GM13977 (cell line): Measurements from ENCODE around the gene ASPM.

ENCODE experiments used
- DNase-seq: peaks from one replicate; pipeline ENCODE4 v3.0.0; 2012; ENCODE audit warnings: low spot score
- in situ Hi-C: fragments of 300-500 bp; cut with MboI; formaldehyde crosslinking; loops from one replicate; pipeline ENCODE4 v1.12.0; 2022; ENCODE audit warnings: low sequenced_read_pairs, low pct_unique_long_range_greater_than_20kb, mixed read lengths, inconsistent platforms; ENCODE audit not compliant: unreplicated experiment
- TF ChIP-seq, protein P1 (sequence below): IDR thresholded peaks from 2 replicates; pipeline ENCODE4 v1.5.1; 2012; ENCODE audit warnings: mild to moderate bottlenecking, control low read depth; ENCODE audit not compliant: insufficient read depth; ENCODE audit errors: extremely low read depth, missing control alignments

Gene ASPM

DNA sequence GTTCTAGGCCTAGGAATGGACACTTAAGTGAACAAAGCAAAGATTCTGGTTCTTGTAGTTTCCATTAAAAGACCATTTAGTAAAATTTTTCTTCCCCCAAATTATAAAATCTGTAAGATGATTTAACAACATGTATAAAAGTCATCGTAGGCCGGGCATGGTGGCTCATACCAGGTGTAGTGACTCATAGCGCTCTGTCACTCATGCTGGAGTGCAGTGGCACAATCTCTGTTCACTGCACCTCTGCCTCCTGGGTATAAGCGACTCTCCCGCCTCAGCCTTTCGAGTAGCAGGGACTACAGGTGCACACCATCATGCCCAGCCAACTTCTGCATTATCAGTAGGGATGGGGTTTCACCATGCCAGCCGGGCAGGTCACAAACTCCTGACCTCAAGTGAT, 9.1 kb downstream of the ASPM start:
- no peak for DNase-seq
- in situ Hi-C loops: no loop called here
- TF ChIP-seq, protein P1, sequence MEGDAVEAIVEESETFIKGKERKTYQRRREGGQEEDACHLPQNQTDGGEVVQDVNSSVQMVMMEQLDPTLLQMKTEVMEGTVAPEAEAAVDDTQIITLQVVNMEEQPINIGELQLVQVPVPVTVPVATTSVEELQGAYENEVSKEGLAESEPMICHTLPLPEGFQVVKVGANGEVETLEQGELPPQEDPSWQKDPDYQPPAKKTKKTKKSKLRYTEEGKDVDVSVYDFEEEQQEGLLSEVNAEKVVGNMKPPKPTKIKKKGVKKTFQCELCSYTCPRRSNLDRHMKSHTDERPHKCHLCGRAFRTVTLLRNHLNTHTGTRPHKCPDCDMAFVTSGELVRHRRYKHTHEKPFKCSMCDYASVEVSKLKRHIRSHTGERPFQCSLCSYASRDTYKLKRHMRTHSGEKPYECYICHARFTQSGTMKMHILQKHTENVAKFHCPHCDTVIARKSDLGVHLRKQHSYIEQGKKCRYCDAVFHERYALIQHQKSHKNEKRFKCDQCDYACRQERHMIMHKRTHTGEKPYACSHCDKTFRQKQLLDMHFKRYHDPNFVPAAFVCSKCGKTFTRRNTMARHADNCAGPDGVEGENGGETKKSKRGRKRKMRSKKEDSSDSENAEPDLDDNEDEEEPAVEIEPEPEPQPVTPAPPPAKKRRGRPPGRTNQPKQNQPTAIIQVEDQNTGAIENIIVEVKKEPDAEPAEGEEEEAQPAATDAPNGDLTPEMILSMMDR: no peak

GRCh38 chr1:197130677-197131304, 15.7 kb downstream of the ASPM start:
- TF ChIP-seq, protein P1: no peak
- in situ Hi-C loops: no loop called here
- no peak for DNase-seq

DNA sequence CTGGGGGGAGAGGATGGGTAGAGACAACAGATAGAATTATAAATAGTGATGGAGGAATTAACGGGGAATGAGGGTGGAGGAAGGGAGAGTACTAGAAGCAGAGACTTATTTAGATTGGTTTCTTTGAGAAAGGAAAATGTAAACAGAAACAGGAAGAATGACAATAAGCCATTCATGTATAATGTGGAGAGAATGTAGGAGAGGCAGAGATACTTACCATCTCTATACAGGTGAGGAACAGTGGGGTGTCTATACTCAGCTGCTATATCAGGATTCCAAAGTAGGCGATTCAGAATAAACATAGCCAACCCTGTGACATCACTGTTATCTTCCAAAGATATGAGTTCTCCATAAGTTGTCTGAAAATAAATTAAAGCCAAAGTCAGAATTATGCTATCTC, 16.8 kb downstream of the ASPM start:
- TF ChIP-seq, protein P1: no peak
- in situ Hi-C loops: no loop called here
- no peak for DNase-seq

GRCh38 chr1:197127246-197127912, 19.1 kb downstream of the ASPM start:
- TF ChIP-seq, protein P1: no peak
- in situ Hi-C loops: no loop called here
- DNase-seq: no peak

- DNase-seq: no peak
Measured at GRCh38 chr1:197126691-197127090, 19.8 kb downstream of the ASPM start.

DNA sequence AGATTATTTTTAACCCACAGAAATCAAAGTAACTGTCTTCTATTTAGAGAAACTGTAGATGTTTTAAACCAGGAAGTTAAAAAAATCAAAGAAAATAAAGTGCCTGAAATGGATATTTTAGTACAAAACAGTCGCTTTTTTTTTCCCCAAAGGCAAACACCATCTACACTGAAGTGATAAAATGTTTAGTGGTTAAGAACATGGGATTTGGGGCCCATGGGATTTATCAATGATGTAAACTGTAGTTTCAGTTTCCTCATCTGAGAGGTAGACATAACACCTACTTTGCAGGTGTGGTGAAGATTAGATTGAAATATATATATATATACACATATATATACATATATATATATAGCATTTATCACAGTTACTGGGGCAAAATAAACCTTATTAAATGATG, 22.1 kb downstream of the ASPM start:
- in situ Hi-C loops: no loop called here
- TF ChIP-seq, protein P1: no peak
- no peak for DNase-seq

More at GRCh38 chr1:197126691-197127090, 19.8 kb downstream of the ASPM start:
- in situ Hi-C loops: no loop called here
- TF ChIP-seq, protein P1: no peak
